Effector memory CD8-positive, alpha-beta T cell (primary cell): ENCODE results near the gene EPB41L5.
"Not testable (repeated sequence)": the region's sequence is repeated elsewhere in the genome, so short reads cannot be mapped to it uniquely, and the experiment has no call there.

Source experiments
- ATAC-seq: fragments of 150-1000 bp; cut with Tn5 transposase; replicated peaks from 2 replicates; pipeline ENCODE4 v1.10.0; 2021; ENCODE audit warnings: mild to moderate bottlenecking, moderate library complexity
- DNase-seq, 3 experiments: peaks; one replicate each; pipeline ENCODE4 v3.0.0; 2021
- H3K27ac Mint-ChIP-seq, 2 donors: one replicate each; pipeline ENCODE4 v1.8.0; 2022; ENCODE audit warnings: mild to moderate bottlenecking in 2 of 2, mixed read lengths in 2 of 2, moderate library complexity in 2 of 2
- H3K27me3 Mint-ChIP-seq, 2 donors: one replicate each; pipeline ENCODE4 v1.8.0; 2022; ENCODE audit warnings: mixed read lengths in 2 of 2
- H3K36me3 Mint-ChIP-seq: one replicate; pipeline ENCODE4 v1.8.0; 2022; ENCODE audit warnings: mild to moderate bottlenecking, moderate library complexity, mixed read lengths; ENCODE audit not compliant: insufficient read depth
- H3K4me1 Mint-ChIP-seq, 2 donors: one replicate each; pipeline ENCODE4 v1.8.0; 2022; ENCODE audit warnings: low read depth in 2 of 2, mixed read lengths in 2 of 2
- H3K4me3 Mint-ChIP-seq, 2 donors: one replicate each; pipeline ENCODE4 v1.8.0; 2022; ENCODE audit warnings: mild to moderate bottlenecking in 2 of 2, mixed read lengths in 2 of 2, moderate library complexity in 2 of 2
- H3K9me3 Mint-ChIP-seq, 2 donors: one replicate each; pipeline ENCODE4 v1.8.0; 2022; ENCODE audit warnings: mixed read lengths in 2 of 2

The EPB41L5 gene

GRCh38 chr2:120037995-120038541, 25.2 kb downstream of the EPB41L5 start:
- no peaks in the 10 kb centered on the region for H3K9me3 Mint-ChIP-seq
- DNase-seq = no peak
- ATAC-seq = no peak
- H3K36me3 Mint-ChIP-seq = no peaks in the 10 kb centered on the region
- no peak overlapping the region for H3K27ac Mint-ChIP-seq
- no peak overlapping the region for H3K4me3 Mint-ChIP-seq
- H3K4me1 Mint-ChIP-seq = peaks cover 2 to 4% of the 10 kb centered on the region in 2 donors
- no peaks in the 10 kb centered on the region for H3K27me3 Mint-ChIP-seq

GRCh38 chr2:120042359-120042758, 29.5 kb downstream of the EPB41L5 start:
- Mint-ChIP-seq H3K27ac (peak overlapping the region in 1 of 2 donors; percentile 35), H3K27me3 (no peaks in the 10 kb centered on the region), H3K36me3 (no peaks in the 10 kb centered on the region), H3K4me3 (no peak overlapping the region), H3K4me1 (peaks cover 4 to 6% of the 10 kb centered on the region in 2 donors), H3K9me3 (peaks cover 0 to 3% of the 10 kb centered on the region in 2 donors)
- no peak for ATAC-seq
- DNase-seq = no peak

DNA sequence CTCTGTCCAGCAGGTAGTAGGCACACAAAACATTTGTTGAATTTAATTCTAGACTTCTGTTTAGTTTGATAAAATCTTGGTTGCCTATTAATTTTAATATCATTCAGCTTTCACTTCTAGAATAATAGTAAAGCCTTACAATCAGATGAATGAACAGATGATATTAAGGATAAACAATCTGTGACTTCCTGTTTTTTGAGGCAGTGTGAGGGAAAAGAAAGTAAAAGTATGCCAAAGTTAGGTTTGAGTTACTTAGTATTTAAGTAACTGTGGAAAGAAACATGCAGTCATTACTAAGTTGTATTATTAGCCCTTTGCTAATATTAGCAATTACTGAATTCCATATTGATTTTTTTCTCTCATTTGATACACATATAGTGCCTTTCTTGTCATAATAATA, 31.5 kb downstream of the EPB41L5 start:
- Mint-ChIP-seq H3K4me3 (no peak overlapping the region), H3K4me1 (peaks cover 2 to 6% of the 10 kb centered on the region in 2 donors), H3K27ac (peak overlapping the region in 1 of 2 donors; percentile 52), H3K9me3 (peaks cover 0 to 6% of the 10 kb centered on the region in 2 donors), H3K36me3 (no peaks in the 10 kb centered on the region), H3K27me3 (no peaks in the 10 kb centered on the region)
- DNase-seq = no peak
- ATAC-seq = no peak

- H3K4me1 Mint-ChIP-seq, DNase-seq, H3K9me3 Mint-ChIP-seq, H3K4me3 Mint-ChIP-seq, ATAC-seq, H3K27ac Mint-ChIP-seq, H3K36me3 Mint-ChIP-seq, H3K27me3 Mint-ChIP-seq: not testable (repeated sequence)
Observed at GRCh38 chr2:120045775-120046174, 32.9 kb downstream of the EPB41L5 start.

- not testable (repeated sequence) for H3K4me3 Mint-ChIP-seq, ATAC-seq, H3K27me3 Mint-ChIP-seq, H3K4me1 Mint-ChIP-seq, H3K27ac Mint-ChIP-seq, H3K9me3 Mint-ChIP-seq, DNase-seq, H3K36me3 Mint-ChIP-seq
Observed at GRCh38 chr2:120046252-120046651, 33.4 kb downstream of the EPB41L5 start.

DNA sequence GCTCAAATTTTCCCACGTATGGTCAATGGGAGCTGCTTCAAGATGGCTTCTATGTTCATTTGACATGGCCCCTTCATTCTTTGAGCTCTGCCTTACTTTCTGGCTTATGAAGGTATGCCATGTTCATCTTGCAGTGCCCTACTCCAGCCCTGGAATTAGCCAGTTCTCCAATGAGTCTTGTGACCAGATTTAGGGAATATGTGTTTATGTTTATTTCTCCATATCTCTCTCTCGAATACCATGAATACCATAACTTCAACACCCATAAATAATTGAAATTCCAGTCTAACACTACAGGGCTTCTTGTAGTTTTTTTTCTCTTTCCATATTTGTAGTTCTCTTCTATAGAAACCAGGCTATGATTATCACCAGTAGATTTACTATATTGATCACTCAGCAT, 39.7 kb downstream of the EPB41L5 start:
- Mint-ChIP-seq H3K4me3 (no peak overlapping the region), H3K36me3 (no peaks in the 10 kb centered on the region), H3K27ac (no peak overlapping the region)

DNA sequence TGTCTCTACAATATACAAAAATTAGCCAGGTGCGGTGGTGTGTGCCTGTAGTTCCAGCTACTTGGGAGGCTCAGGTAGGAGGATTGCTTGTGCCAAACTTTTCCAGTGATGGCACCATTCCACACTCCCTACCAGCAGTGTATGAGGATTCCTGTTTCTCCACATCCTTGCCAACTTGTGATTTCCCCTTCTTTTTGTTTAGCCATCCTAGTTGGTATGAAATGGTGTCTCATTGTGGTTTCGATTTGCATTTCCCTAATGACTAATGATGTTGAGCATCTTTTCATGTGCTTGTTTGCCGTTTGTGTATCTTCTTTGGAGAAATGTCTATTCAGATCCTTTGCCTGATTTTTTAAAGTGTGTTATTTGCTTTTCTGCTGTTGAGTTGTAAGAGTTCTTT, 41.0 kb downstream of the EPB41L5 start:
- DNase-seq (no peak), ATAC-seq (no peak)
- Mint-ChIP-seq H3K9me3 (no peaks in the 10 kb centered on the region), H3K27ac (no peak overlapping the region), H3K4me3 (no peak overlapping the region), H3K27me3 (no peaks in the 10 kb centered on the region), H3K4me1 (peaks cover 0 to 1% of the 10 kb centered on the region in 2 donors), H3K36me3 (no peaks in the 10 kb centered on the region)

More for the DNA sequence above, 39.7 kb downstream of the EPB41L5 start:
- no peaks in the 10 kb centered on the region for H3K27me3 Mint-ChIP-seq
- peaks cover 0 to 3% of the 10 kb centered on the region in 2 donors for H3K9me3 Mint-ChIP-seq
- ATAC-seq (no peak), DNase-seq (no peak)
- no peaks in the 10 kb centered on the region for H3K4me1 Mint-ChIP-seq

DNA sequence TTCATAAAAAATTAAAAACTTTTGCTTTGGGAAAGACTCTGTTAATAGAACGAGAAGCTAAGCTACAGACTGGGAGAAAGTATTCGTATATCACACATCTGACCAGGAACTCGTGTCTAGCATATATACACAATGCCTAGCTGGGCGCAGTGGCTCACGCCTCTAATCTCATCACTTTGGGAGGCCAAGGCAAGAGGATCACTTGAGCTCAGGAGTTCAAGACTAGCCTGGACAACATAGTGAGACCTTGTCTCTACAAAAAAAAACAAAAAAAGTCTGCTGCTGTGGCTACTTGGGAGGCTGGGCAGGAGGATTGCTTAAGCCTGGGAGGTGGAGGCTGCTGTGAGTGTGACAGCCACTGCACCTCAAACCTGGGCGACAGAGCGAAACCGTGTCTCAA, 46.6 kb downstream of the EPB41L5 start:
- Mint-ChIP-seq H3K4me3 (no peak overlapping the region), H3K27ac (no peak overlapping the region), H3K36me3 (no peaks in the 10 kb centered on the region), H3K9me3 (no peaks in the 10 kb centered on the region), H3K4me1 (peaks cover 0 to 9% of the 10 kb centered on the region in 2 donors), H3K27me3 (no peaks in the 10 kb centered on the region)
- ATAC-seq (no peak), DNase-seq (no peak)

DNA sequence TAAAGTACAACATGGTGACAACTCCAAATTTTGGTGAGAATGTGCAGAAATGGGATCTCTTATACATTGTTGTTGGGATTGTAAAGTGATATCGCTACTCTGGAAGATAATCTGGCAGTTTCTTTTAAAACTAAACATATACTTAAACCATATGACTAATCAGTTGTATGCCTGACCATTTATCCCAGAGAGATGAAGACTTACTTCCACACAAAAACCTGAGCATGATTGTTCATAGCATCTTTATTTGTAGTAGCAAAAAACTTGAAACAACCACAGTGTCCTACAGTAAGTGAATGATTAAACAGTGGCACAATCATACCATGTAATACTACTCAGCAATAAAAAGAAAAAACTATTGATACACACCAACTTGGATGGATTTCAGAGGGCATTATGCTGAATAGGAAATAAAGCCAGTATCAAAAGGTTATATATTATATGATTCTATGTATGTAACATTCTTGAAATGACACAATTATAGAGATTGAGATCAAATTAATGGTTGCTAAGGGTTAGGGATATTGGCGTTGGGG, 47.3 kb downstream of the EPB41L5 start:
- no peak overlapping the region for H3K27ac Mint-ChIP-seq
- no peak for ATAC-seq

GRCh38 chr2:120064664-120065063, 51.8 kb downstream of the EPB41L5 start:
- H3K27ac Mint-ChIP-seq = no peak overlapping the region
- H3K4me1 Mint-ChIP-seq = peaks cover 0 to 11% of the 10 kb centered on the region in 2 donors
- ATAC-seq = no peak
- H3K9me3 Mint-ChIP-seq = no peaks in the 10 kb centered on the region
- no peak for DNase-seq
- H3K27me3 Mint-ChIP-seq = no peaks in the 10 kb centered on the region
- H3K36me3 Mint-ChIP-seq = no peaks in the 10 kb centered on the region
- H3K4me3 Mint-ChIP-seq = no peak overlapping the region

More for the DNA sequence above, 47.3 kb downstream of the EPB41L5 start:
- no peaks in the 10 kb centered on the region for H3K36me3 Mint-ChIP-seq
- no peaks in the 10 kb centered on the region for H3K9me3 Mint-ChIP-seq
- no peaks in the 10 kb centered on the region for H3K27me3 Mint-ChIP-seq
- peaks cover 0 to 12% of the 10 kb centered on the region in 2 donors for H3K4me1 Mint-ChIP-seq
- DNase-seq = no peak
- H3K4me3 Mint-ChIP-seq = no peak overlapping the region

- Mint-ChIP-seq H3K9me3 (no peaks in the 10 kb centered on the region), H3K4me3 (no peak overlapping the region), H3K4me1 (peaks cover 0 to 11% of the 10 kb centered on the region in 2 donors), H3K27ac (no peak overlapping the region), H3K36me3 (no peaks in the 10 kb centered on the region), H3K27me3 (no peaks in the 10 kb centered on the region)
- no peak for ATAC-seq
- DNase-seq = no peak
Observed at GRCh38 chr2:120066800-120067547, 54.1 kb downstream of the EPB41L5 start.

DNA sequence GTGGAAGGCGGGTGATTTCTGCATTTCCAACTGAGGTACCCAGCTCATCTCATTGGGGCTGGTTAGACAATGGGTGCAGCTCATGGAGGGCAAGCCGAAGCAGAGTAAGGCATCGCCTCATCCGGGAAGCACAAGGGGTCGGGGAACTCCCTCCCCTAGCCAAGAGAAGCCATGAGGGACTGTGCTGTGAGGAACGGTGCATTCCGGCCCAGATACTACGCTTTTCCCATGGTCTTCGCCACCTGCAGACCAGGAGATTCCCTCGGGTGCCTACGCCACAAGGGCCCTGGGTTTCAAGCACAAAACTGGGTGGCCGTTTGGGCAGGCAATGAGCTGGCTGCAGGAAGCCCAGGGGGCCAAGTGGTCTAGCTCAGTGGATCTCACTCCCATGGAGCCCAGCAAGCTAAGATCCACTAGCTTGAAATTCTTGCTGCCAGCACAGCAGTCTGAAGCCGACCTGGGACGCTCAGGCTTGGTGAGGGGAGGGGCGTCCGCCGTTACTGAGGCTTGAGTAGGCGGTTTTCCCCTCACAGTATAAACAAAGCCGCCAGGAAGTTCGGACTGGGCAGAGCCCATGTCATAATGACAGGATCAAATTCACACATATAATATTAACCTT, 55.3 kb downstream of the EPB41L5 start:
- peaks cover 0 to 11% of the 10 kb centered on the region in 2 donors for H3K4me1 Mint-ChIP-seq
- not testable (repeated sequence) for H3K36me3 Mint-ChIP-seq, ATAC-seq, H3K27me3 Mint-ChIP-seq, H3K9me3 Mint-ChIP-seq, DNase-seq, H3K4me3 Mint-ChIP-seq, H3K27ac Mint-ChIP-seq

DNA sequence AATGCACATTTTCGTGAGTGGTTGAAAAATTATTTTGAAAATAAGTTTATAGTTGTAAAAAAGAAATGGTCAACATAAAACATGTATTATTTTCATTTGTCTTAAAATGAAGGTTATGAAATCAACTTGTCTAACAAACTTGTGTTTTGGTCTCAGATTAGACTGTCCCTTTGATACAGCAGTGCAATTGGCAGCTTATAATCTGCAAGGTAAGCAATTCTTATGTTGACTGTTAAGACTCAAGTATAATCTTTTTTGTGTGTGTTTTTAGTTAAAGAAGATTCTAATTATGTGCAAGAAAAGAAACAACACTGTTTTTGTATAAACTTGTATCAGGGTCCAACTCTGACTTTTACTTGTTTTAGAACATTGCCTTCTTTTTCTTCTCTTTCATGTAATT, 62.7 kb downstream of the EPB41L5 start:
- H3K9me3 Mint-ChIP-seq = no peaks in the 10 kb centered on the region
- H3K4me3 Mint-ChIP-seq = no peak overlapping the region
- no peaks in the 10 kb centered on the region for H3K27me3 Mint-ChIP-seq
- no peak for ATAC-seq
- DNase-seq = no peak
- H3K4me1 Mint-ChIP-seq = no peaks in the 10 kb centered on the region
- H3K27ac Mint-ChIP-seq = no peak overlapping the region
- H3K36me3 Mint-ChIP-seq = no peaks in the 10 kb centered on the region

GRCh38 chr2:120077896-120078295, 65.0 kb downstream of the EPB41L5 start:
- Mint-ChIP-seq H3K4me1 (no peaks in the 10 kb centered on the region), H3K9me3 (no peaks in the 10 kb centered on the region), H3K36me3 (no peaks in the 10 kb centered on the region), H3K4me3 (no peak overlapping the region), H3K27ac (no peak overlapping the region), H3K27me3 (no peaks in the 10 kb centered on the region)
- DNase-seq (no peak), ATAC-seq (no peak)
